Endothelial cell (in vitro differentiated cells): ENCODE data around the gene EXOC5. TPM values are rescaled to one million over a fixed set of nuclear protein-coding genes. Genes with fewer than 3 reads are reported as not detected.

Experiments
- DNase-seq: peaks from one replicate; pipeline ENCODE4 v3.0.0; 2021; ENCODE audit warnings: low spot score
- H3K27ac Mint-ChIP-seq: one replicate; pipeline ENCODE4 v1.8.0; 2021; ENCODE audit warnings: mixed read lengths, inconsistent platforms; ENCODE audit not compliant: unreplicated experiment
- H3K27me3 Mint-ChIP-seq: one replicate; pipeline ENCODE4 v1.8.0; 2021; ENCODE audit warnings: mild to moderate bottlenecking, moderate library complexity, mixed read lengths, inconsistent platforms; ENCODE audit not compliant: unreplicated experiment
- H3K36me3 Mint-ChIP-seq: one replicate; pipeline ENCODE4 v1.8.0; 2021; ENCODE audit warnings: mild to moderate bottlenecking, low read depth, mixed read lengths, inconsistent platforms; ENCODE audit not compliant: unreplicated experiment
- H3K4me1 Mint-ChIP-seq: one replicate; pipeline ENCODE4 v1.8.0; 2021; ENCODE audit warnings: mild to moderate bottlenecking, mixed read lengths, inconsistent platforms; ENCODE audit not compliant: unreplicated experiment
- H3K4me3 Mint-ChIP-seq: one replicate; pipeline ENCODE4 v1.8.0; 2021; ENCODE audit warnings: mild to moderate bottlenecking, mixed read lengths, inconsistent platforms; ENCODE audit not compliant: unreplicated experiment
- H3K9me3 Mint-ChIP-seq: one replicate; pipeline ENCODE4 v1.8.0; 2021; ENCODE audit warnings: mixed read lengths, inconsistent platforms; ENCODE audit not compliant: unreplicated experiment
- long read RNA-seq: library from polyadenylated mRNA; unstranded; transcript quantifications from one replicate; pipeline ENCODE4 v2.0.0, GENCODE V29; 2020; ENCODE audit not compliant: unreplicated experiment
- total RNA-seq: library from RNA; stranded (reverse); fragmentation: NEBNext Ultra II Directional; extraction: Animal tissue kit (Norgen Biotek cat#: 25700); gene quantifications from one replicate; pipeline ENCODE4 v1.2.1, GENCODE V29; 2021; ENCODE audit not compliant: unreplicated experiment
- TF ChIP-seq, protein P1 (sequence below): fragments of 200-600 bp; sonication (generic); IDR thresholded peaks from one replicate; pipeline ENCODE4 v1.5.0; 2021; ENCODE audit warnings: antibody characterized with exemption; ENCODE audit not compliant: unreplicated experiment

The EXOC5 gene
- 131 TPM for total RNA-seq
- long read RNA-seq, full-length matches to known transcripts = 7 of 12 reads
- long read RNA-seq, partial matches to known transcripts = 1 of 12 reads
- long read RNA-seq, other reads (novel, unspliced or antisense) = 4 of 12 reads

- peak within 1 kb of the TSS; percentile 100 for H3K4me3 Mint-ChIP-seq
- no peaks in the 10 kb centered on the region for H3K9me3 Mint-ChIP-seq
- TF ChIP-seq, protein P1, sequence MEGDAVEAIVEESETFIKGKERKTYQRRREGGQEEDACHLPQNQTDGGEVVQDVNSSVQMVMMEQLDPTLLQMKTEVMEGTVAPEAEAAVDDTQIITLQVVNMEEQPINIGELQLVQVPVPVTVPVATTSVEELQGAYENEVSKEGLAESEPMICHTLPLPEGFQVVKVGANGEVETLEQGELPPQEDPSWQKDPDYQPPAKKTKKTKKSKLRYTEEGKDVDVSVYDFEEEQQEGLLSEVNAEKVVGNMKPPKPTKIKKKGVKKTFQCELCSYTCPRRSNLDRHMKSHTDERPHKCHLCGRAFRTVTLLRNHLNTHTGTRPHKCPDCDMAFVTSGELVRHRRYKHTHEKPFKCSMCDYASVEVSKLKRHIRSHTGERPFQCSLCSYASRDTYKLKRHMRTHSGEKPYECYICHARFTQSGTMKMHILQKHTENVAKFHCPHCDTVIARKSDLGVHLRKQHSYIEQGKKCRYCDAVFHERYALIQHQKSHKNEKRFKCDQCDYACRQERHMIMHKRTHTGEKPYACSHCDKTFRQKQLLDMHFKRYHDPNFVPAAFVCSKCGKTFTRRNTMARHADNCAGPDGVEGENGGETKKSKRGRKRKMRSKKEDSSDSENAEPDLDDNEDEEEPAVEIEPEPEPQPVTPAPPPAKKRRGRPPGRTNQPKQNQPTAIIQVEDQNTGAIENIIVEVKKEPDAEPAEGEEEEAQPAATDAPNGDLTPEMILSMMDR = no peak
- peak within 1 kb of the TSS; percentile 99 for H3K27ac Mint-ChIP-seq
- peak; percentile 89 for DNase-seq
- H3K27me3 Mint-ChIP-seq = peaks cover 2% of the 10 kb centered on the region
- peaks cover 50% of the 10 kb centered on the region for H3K4me1 Mint-ChIP-seq
- H3K36me3 Mint-ChIP-seq = peaks cover 33% of the 10 kb centered on the region
These were observed at the start of gene EXOC5, which contains the start of gene AP5M1 for GRCh38 chr14:57268161-57269069. Gene EXOC5 (minus strand): TSS chr14:57268905. CDS start chr14:57268648, 257 bp downstream. Gene AP5M1 (plus strand): TSS chr14:57268971. CDS start chr14:57269315, 344 bp downstream.

- no peak overlapping the region for H3K27ac Mint-ChIP-seq
- TF ChIP-seq, protein P1 = peak; percentile 83
- H3K9me3 Mint-ChIP-seq = no peaks in the 10 kb centered on the region
- no peaks in the 10 kb centered on the region for H3K36me3 Mint-ChIP-seq
- H3K4me1 Mint-ChIP-seq = peaks cover 6% of the 10 kb centered on the region
- H3K27me3 Mint-ChIP-seq = peaks cover 1% of the 10 kb centered on the region
- DNase-seq = peak; percentile 80
- H3K4me3 Mint-ChIP-seq = no peak overlapping the region
These were observed 48.6 kb upstream of the EXOC5 start for GRCh38 chr14:57317248-57317833.

DNA sequence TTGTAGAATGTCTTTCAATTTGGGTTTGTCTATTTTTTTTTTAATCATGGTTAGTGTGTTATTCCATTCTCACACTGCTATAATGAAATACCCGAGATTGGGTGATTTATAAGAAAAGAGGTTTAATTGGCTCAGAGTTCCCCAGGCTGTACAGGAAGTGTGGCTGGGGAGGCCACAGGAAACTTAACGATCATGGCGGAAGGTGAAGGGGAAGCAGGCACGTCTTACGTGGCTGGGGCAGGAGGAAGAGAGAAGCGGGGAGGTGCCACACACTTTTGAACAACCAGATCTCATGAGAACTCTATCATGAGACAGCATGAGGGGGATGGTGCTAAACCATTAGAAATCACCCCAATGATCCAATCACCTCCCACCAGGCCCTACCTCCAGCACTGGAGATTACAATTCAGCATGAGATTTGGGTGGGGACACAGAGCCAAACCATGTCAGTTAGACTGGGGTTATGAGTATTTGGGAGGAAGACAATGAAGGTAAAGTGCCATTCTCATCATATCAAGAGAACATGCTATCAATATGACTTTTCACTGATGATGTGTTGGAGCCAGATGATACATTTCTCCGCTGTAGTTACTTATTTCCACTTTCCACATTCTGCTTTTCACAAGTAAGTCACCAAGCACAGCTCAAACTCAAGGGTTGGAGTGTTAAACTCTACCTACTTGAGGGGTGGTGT, 45.8 kb upstream of the EXOC5 start:
- Mint-ChIP-seq H3K36me3 (no peaks in the 10 kb centered on the region), H3K4me1 (peaks cover 6% of the 10 kb centered on the region), H3K4me3 (no peak overlapping the region), H3K27ac (no peak overlapping the region), H3K9me3 (no peaks in the 10 kb centered on the region), H3K27me3 (peaks cover 1% of the 10 kb centered on the region)
- no peak for DNase-seq
- TF ChIP-seq, protein P1 = no peak

GRCh38 chr14:57302883-57303282, 34.2 kb upstream of the EXOC5 start:
- Mint-ChIP-seq H3K4me1 (peaks cover 7% of the 10 kb centered on the region), H3K9me3 (no peaks in the 10 kb centered on the region), H3K4me3 (no peak overlapping the region), H3K36me3 (no peaks in the 10 kb centered on the region), H3K27me3 (no peaks in the 10 kb centered on the region), H3K27ac (no peak overlapping the region)
- TF ChIP-seq, protein P1 = no peak
- no peak for DNase-seq
